Stomach (tissue), 9 donors: Measurements from ENCODE around the gene EFEMP1. TPM values are rescaled to one million over a fixed set of nuclear protein-coding genes. Genes with fewer than 3 reads are reported as not detected.

ENCODE experiments used
- DNase-seq, 2 donors: peaks; one replicate each; pipeline versions ENCODE4 v3.0.0 to v3.0.0-alpha.2; 2013 to 2019
- H3K27ac ChIP-seq, 5 donors: fragments of 200-600 bp in 4 of 5; sonication (generic) in 4 of 5; one replicate each; pipeline ENCODE4 v1.5.1; 2013 to 2019; ENCODE audit warnings: mild to moderate bottlenecking in 1 of 5, moderate library complexity in 1 of 5
- H3K27me3 ChIP-seq, 3 donors: fragments of 200-600 bp; sonication (generic); one replicate each; pipeline ENCODE4 v1.5.1; 2017 to 2019; ENCODE audit warnings: mixed run types in 1 of 3
- H3K36me3 ChIP-seq, 4 donors: fragments of 200-600 bp; sonication (generic); 1 replicate in 3 of 4; 2 replicates in 1 of 4; pipeline ENCODE4 v1.5.1; 2016 to 2019
- H3K4me1 ChIP-seq, 4 donors: fragments of 200-600 bp; sonication (generic); one replicate each; pipeline ENCODE4 v1.5.1; 2016 to 2019
- H3K4me3 ChIP-seq, 4 donors: fragments of 200-600 bp; sonication (generic) in 3 of 4; one replicate each; pipeline ENCODE4 v1.5.1; 2016 to 2019; ENCODE audit warnings: mild to moderate bottlenecking in 1 of 4
- H3K9me3 ChIP-seq, 4 donors: fragments of 200-600 bp; sonication (generic); one replicate each; pipeline ENCODE4 v1.5.1; 2016 to 2019
- CTCF ChIP-seq, 7 experiments: fragments of 450-650 bp in 4 of 7; fragments of 200-600 bp in 3 of 7; sonication (generic) in 3 of 7; IDR thresholded peaks; one replicate each; pipeline ENCODE4 v1.5.1; 2016 to 2019; ENCODE audit warnings: antibody characterized with exemption in 7 of 7, control low read depth in 2 of 7, mild to moderate bottlenecking in 1 of 7
- EP300 ChIP-seq: sonication (generic); formaldehyde crosslinking; IDR thresholded peaks from one replicate; pipeline ENCODE4 v1.6.1; 2017; ENCODE audit warnings: antibody characterized with exemption
- POLR2A ChIP-seq, 4 donors: fragments of 450-650 bp; IDR thresholded peaks; one replicate each; pipeline ENCODE4 v1.6.1; 2016; ENCODE audit warnings: antibody characterized with exemption in 4 of 4, control low read depth in 2 of 4, mild to moderate bottlenecking in 1 of 4, moderate library complexity in 1 of 4
- POLR2AphosphoS5 ChIP-seq, 3 donors: sonication (generic); formaldehyde crosslinking; IDR thresholded peaks; one replicate each; pipeline ENCODE4 v1.6.1; 2016; ENCODE audit warnings: antibody characterized with exemption in 3 of 3
- WGBS, 5 donors: extraction: QIAGEN DNeasy Blood & Tissue Kit in 3 of 5; methylation state at CpG; one replicate each; pipeline versions ENCODE4 v1.1.5 to v1.1.7; 2013 to 2018; 5-methylcytosine and 5-hydroxymethylcytosine counted together
- intact Hi-C: fragments of 100-400 bp; cut with DNase I; formaldehyde crosslinking; loops from one replicate; pipeline ENCODE4 v1.15.1; 2023; ENCODE audit warnings: low total_unique reads
- polyA plus RNA-seq, 3 donors: library from polyadenylated mRNA; stranded (reverse); fragments of 200-250 nt; gene quantifications; one replicate each; pipeline ENCODE4 v1.2.3, GENCODE V29; 2013
- total RNA-seq, 5 donors: library from RNA; depleted of rRNA; stranded (reverse); fragments of >200 nt; gene quantifications; one replicate each; pipeline versions ENCODE4 v1.1.0 to v1.2.3, GENCODE V29; 2014 to 2016
- donor health status: healthy with polysubstance abuse.
- donor health status: Bipolar disorder and iron deficiency.
- donor health status: healthy.

EFEMP1 gene
- total and polyA plus RNA-seq, 8 donors: 18.4 to 131 (median 31.8) TPM

GRCh38 chr2:55914786-55915185 lies 8.8 kb downstream of the EFEMP1 start:
- H3K4me3 ChIP-seq: no peak overlapping the region
- no peak for TF ChIP-seq CTCF (IDR thresholded peaks at IDR 0.05)
- TF ChIP-seq EP300: no peak
- no peak for TF ChIP-seq POLR2A (IDR thresholded peaks at IDR 0.05)
- no peak for TF ChIP-seq POLR2AphosphoS5 (IDR thresholded peaks at IDR 0.05)
- peaks cover 0 to 6% (median 1%) of the 10 kb centered on the region in 4 donors for H3K36me3 ChIP-seq
- no peaks in the 10 kb centered on the region for H3K27me3 ChIP-seq
- intact Hi-C loops: no loop called here
- DNase-seq: no peak
- H3K27ac ChIP-seq: no peak overlapping the region
- 71 to 90% (median 86%) methylated on average over 1 of the region's 1 CpG for WGBS, 5 donors
- H3K4me1 ChIP-seq: no peaks in the 10 kb centered on the region
- H3K9me3 ChIP-seq: no peaks in the 10 kb centered on the region

- no peaks in the 10 kb centered on the region for H3K27me3 ChIP-seq
- 87 to 99% (median 91%) methylated on average over 3 of the region's 3 CpGs for WGBS, 5 donors
- intact Hi-C loops: no loop called here
- H3K4me1 ChIP-seq: no peaks in the 10 kb centered on the region
- H3K27ac ChIP-seq: no peak overlapping the region
- H3K36me3 ChIP-seq: peaks cover 0 to 6% (median 1%) of the 10 kb centered on the region in 4 donors
- H3K9me3 ChIP-seq: no peaks in the 10 kb centered on the region
- no peak for DNase-seq
- TF ChIP-seq POLR2AphosphoS5 (IDR thresholded peaks at IDR 0.05): no peak
- no peak for TF ChIP-seq POLR2A (IDR thresholded peaks at IDR 0.05)
- TF ChIP-seq CTCF (IDR thresholded peaks at IDR 0.05): no peak
- TF ChIP-seq EP300: no peak
- H3K4me3 ChIP-seq: no peak overlapping the region
Measured at GRCh38 chr2:55912926-55913325, 10.7 kb downstream of the EFEMP1 start.

- H3K4me1 ChIP-seq: no peaks in the 10 kb centered on the region
- 82 to 91% (median 89%) methylated on average over 2 of the region's 2 CpGs for WGBS, 5 donors
- no peaks in the 10 kb centered on the region for H3K36me3 ChIP-seq
- no peaks in the 10 kb centered on the region for H3K27me3 ChIP-seq
- no peak overlapping the region for H3K27ac ChIP-seq
- intact Hi-C loops: no loop called here
- no peak for DNase-seq
- no peaks in the 10 kb centered on the region for H3K9me3 ChIP-seq
- no peak overlapping the region for H3K4me3 ChIP-seq
- no peak for TF ChIP-seq POLR2A (IDR thresholded peaks at IDR 0.05)
- TF ChIP-seq CTCF (IDR thresholded peaks at IDR 0.05): no peak
- TF ChIP-seq EP300: no peak
- no peak for TF ChIP-seq POLR2AphosphoS5 (IDR thresholded peaks at IDR 0.05)
Measured at GRCh38 chr2:55910077-55910476, 13.5 kb downstream of the EFEMP1 start.

- peaks cover 0 to 6% (median 5%) of the 10 kb centered on the region in 4 donors for H3K9me3 ChIP-seq
- no peak for TF ChIP-seq EP300
- no peak for TF ChIP-seq POLR2A (IDR thresholded peaks at IDR 0.05)
- TF ChIP-seq CTCF (IDR thresholded peaks at IDR 0.05): no peak
- no peak for TF ChIP-seq POLR2AphosphoS5 (IDR thresholded peaks at IDR 0.05)
- intact Hi-C loops: no loop called here
- WGBS, 5 donors: 49 to 64% (median 55%) methylated on average over 3 of the region's 3 CpGs
- DNase-seq: no peak
- H3K36me3 ChIP-seq: no peaks in the 10 kb centered on the region
- H3K4me3 ChIP-seq: no peak overlapping the region
- no peak overlapping the region for H3K27ac ChIP-seq
- H3K27me3 ChIP-seq: no peaks in the 10 kb centered on the region
- no peaks in the 10 kb centered on the region for H3K4me1 ChIP-seq
Measured at GRCh38 chr2:55907686-55908085, 15.9 kb downstream of the EFEMP1 start.
